Panc1 (cell line): ENCODE results near the gene WRAP73. TPM values are rescaled to one million over a fixed set of nuclear protein-coding genes. Genes with fewer than 3 reads are reported as not detected.

Source experiments
- ATAC-seq: fragments of 200-7000 bp; cut with Tn5 transposase; 2 replicates; pipeline ENCODE4 v1.9.1; 2020; ENCODE audit warnings: mild to moderate bottlenecking, moderate library complexity
- BruUV-seq: library from RNA; stranded (reverse); fragments of 400-500 nt; replicated peaks from 2 replicates; lab custom pipeline; 2021; lab: Mats Ljungman, UMichigan
- CTCF ChIA-PET: fragments of 300-600 bp; sonication (Branson Sonifier 250); formaldehyde crosslinking; loops from one replicate; lab custom pipeline; 2022; ENCODE audit warnings: antibody characterized with exemption; lab: Charles Lee
- POLR2A ChIA-PET: fragments of 300-600 bp; sonication (Branson Sonifier 250); formaldehyde crosslinking; loops from one replicate; lab custom pipeline; 2022; ENCODE audit warnings: antibody characterized with exemption; lab: Charles Lee
- DNase-seq: peaks from one replicate; pipeline ENCODE4 v3.0.0-alpha.2; 2010; ENCODE audit warnings: low read depth, low spot score
- H3K27ac ChIP-seq: 2 replicates; pipeline ENCODE4 v1.5.1; 2011; ENCODE audit warnings: mild to moderate bottlenecking, low read length, inconsistent platforms
- H3K27me3 ChIP-seq: fragments of 200-500 bp; sonication (Bioruptor generic); 2 replicates; pipeline ENCODE4 v1.6.0; 2014; ENCODE audit warnings: low read length, inconsistent platforms; ENCODE audit not compliant: control insufficient read depth, insufficient read depth
- H3K36me3 ChIP-seq: fragments of 200-500 bp; sonication (Bioruptor generic); 2 replicates; pipeline ENCODE4 v1.5.1; 2014; ENCODE audit warnings: inconsistent platforms, mild to moderate bottlenecking, low read length, moderate library complexity; ENCODE audit not compliant: control insufficient read depth, insufficient read depth
- H3K4me1 ChIP-seq: 2 replicates; pipeline ENCODE4 v1.5.1; 2011; ENCODE audit warnings: inconsistent platforms, mild to moderate bottlenecking, low read length, moderate library complexity; ENCODE audit not compliant: control insufficient read depth, insufficient read depth
- H3K4me3 ChIP-seq, 2 experiments: 2 replicates each; pipeline ENCODE4 v1.5.1; 2011 to 2012; ENCODE audit warnings: low read depth in 2 of 2, low read length in 2 of 2, mild to moderate bottlenecking in 2 of 2, inconsistent platforms in 1 of 2, moderate library complexity in 1 of 2
- H3K9me3 ChIP-seq: fragments of 200-500 bp; sonication (Bioruptor generic); 2 replicates; pipeline ENCODE4 v1.5.1; 2014; ENCODE audit warnings: low read depth, mild to moderate bottlenecking, inconsistent platforms, low read length, moderate library complexity; ENCODE audit not compliant: control insufficient read depth, insufficient read depth
- CTCF ChIP-seq: fragments of 450-650 bp; IDR thresholded peaks from 2 replicates; pipeline ENCODE4 v1.5.1; 2017; ENCODE audit warnings: mild to moderate bottlenecking
- POLR2AphosphoS5 ChIP-seq: IDR thresholded peaks from 2 replicates; pipeline ENCODE4 v1.6.1; 2012; ENCODE audit warnings: mild to moderate bottlenecking, low read depth, low read length, moderate library complexity
- SIN3A ChIP-seq: IDR thresholded peaks from 2 replicates; pipeline ENCODE4 v1.6.1; 2012; ENCODE audit warnings: low read depth, mild to moderate bottlenecking, low read length, moderate library complexity, borderline replicate concordance; ENCODE audit not compliant: insufficient read depth
- TCF7L2 ChIP-seq: IDR thresholded peaks from 2 replicates; pipeline ENCODE4 v1.6.1; 2011; ENCODE audit warnings: mild to moderate bottlenecking, low read depth, low read length, inconsistent platforms
- in situ Hi-C: cut with HindIII; loops from 2 replicates; pipeline ENCODE4 v1.10.0; 2016; ENCODE audit warnings: low sequenced_read_pairs, low pct_unique_long_range_greater_than_20kb
- intact Hi-C: fragments of 100-400 bp; cut with micrococcal nuclease; formaldehyde crosslinking; loops from one replicate; pipeline ENCODE4 v1.10.0; 2022; ENCODE audit not compliant: unreplicated experiment
- total RNA-seq: library from RNA; stranded (reverse); gene quantifications from one replicate; pipeline ENCODE4 v1.2.1, GENCODE V29; 2021; ENCODE audit not compliant: unreplicated experiment
- TF ChIP-seq, protein P1 (sequence below), 2 experiments: IDR thresholded peaks; 2 replicates each; pipeline ENCODE4 v1.6.1; 2011 to 2012; ENCODE audit warnings: low read depth in 2 of 2, control low read depth in 1 of 2, low read length in 1 of 2, mild to moderate bottlenecking in 1 of 2, moderate library complexity in 1 of 2; ENCODE audit not compliant: insufficient read depth in 1 of 2

The WRAP73 gene
- total RNA-seq, 1 experiment from 2014 or later: 27.1 TPM

- Histone ChIP-seq H3K4me1 (peaks cover 7% of the 10 kb centered on the region; the same call in 1 of the 2 replicates), H3K27ac (no peak overlapping the region), H3K27me3 (no peaks in the 10 kb centered on the region), H3K9me3 (no peaks in the 10 kb centered on the region), H3K4me3 (peak overlapping the region; percentile 27 to 49), H3K36me3 (no peaks in the 10 kb centered on the region)
- TF ChIP-seq TCF7L2 (no peak), SIN3A (no peak), POLR2AphosphoS5 (no peak), CTCF (peak; percentile 95)
- TF ChIP-seq, protein P1, sequence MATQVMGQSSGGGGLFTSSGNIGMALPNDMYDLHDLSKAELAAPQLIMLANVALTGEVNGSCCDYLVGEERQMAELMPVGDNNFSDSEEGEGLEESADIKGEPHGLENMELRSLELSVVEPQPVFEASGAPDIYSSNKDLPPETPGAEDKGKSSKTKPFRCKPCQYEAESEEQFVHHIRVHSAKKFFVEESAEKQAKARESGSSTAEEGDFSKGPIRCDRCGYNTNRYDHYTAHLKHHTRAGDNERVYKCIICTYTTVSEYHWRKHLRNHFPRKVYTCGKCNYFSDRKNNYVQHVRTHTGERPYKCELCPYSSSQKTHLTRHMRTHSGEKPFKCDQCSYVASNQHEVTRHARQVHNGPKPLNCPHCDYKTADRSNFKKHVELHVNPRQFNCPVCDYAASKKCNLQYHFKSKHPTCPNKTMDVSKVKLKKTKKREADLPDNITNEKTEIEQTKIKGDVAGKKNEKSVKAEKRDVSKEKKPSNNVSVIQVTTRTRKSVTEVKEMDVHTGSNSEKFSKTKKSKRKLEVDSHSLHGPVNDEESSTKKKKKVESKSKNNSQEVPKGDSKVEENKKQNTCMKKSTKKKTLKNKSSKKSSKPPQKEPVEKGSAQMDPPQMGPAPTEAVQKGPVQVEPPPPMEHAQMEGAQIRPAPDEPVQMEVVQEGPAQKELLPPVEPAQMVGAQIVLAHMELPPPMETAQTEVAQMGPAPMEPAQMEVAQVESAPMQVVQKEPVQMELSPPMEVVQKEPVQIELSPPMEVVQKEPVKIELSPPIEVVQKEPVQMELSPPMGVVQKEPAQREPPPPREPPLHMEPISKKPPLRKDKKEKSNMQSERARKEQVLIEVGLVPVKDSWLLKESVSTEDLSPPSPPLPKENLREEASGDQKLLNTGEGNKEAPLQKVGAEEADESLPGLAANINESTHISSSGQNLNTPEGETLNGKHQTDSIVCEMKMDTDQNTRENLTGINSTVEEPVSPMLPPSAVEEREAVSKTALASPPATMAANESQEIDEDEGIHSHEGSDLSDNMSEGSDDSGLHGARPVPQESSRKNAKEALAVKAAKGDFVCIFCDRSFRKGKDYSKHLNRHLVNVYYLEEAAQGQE (IDR thresholded peaks at IDR 0.05; ENCODE audit: insufficient read depth in 1 of 2, low read depth in 2 of 2, low read length in 1 of 2): no peak
- DNase-seq (no peak), ATAC-seq (peak; percentile 95)
- BruUV-seq: no TSS peak
- in situ Hi-C loops (no loop called here), intact Hi-C loops (loop anchor here (1.0 kb wide), 1 partner anchor 29 kb away; no protein-coding TSS in a partner anchor)
- POLR2A ChIA-PET: no interaction called here
- CTCF ChIA-PET: interaction anchor here (0.5 to 1.5 kb wide), 12 partner anchors 10 to 430 kb away, joined by 3 to 13 read pairs (median 4); partner anchors contain the start of gene TP73
Observed at GRCh38 chr1:3695326-3696217, 45.7 kb upstream of the WRAP73 start.

DNA sequence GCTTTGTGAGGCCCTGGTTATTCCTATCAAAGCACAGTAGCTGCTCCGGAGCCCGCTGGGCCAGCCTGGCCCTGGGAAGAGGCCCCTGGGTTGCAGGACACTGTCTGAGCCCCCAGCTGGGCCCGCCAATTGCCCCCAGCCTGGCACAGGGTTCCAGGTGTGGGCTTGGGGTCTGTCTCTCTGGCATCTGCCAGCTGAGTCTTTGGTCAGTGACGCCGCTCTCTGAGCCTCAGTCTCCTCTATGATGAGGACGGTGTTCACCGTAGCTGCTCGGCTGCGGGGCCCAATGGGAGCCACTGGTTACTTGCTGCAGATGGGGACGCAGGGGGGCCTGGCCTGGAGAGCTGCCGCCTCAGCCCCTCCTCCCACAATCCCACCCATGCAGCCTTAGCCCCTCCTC, 43.4 kb upstream of the WRAP73 start:
- ATAC-seq: no peak
- no peaks in the 10 kb centered on the region for H3K27me3 ChIP-seq
- H3K9me3 ChIP-seq: no peaks in the 10 kb centered on the region
- H3K36me3 ChIP-seq: no peaks in the 10 kb centered on the region
- no peak overlapping the region for H3K4me3 ChIP-seq
- intact Hi-C loops: no loop called here
- no TSS peak for BruUV-seq
- H3K27ac ChIP-seq: no peak overlapping the region
- TF ChIP-seq, protein P1 (IDR thresholded peaks at IDR 0.05; ENCODE audit: insufficient read depth in 1 of 2, low read depth in 2 of 2, low read length in 1 of 2): no peak
- TF ChIP-seq TCF7L2 (no peak), CTCF (no peak), SIN3A (no peak), POLR2AphosphoS5 (no peak)
- DNase-seq: no peak
- POLR2A ChIA-PET: no interaction called here
- CTCF ChIA-PET: interaction anchor here (0.7 kb wide), 1 partner anchor 8 kb away, joined by 3 read pairs; no protein-coding TSS in a partner anchor
- in situ Hi-C loops: no loop called here
- H3K4me1 ChIP-seq: peaks cover 9% of the 10 kb centered on the region
